Medulla oblongata (tissue), 1 donor: Measurements from ENCODE around the gene KCND1.
A peak's percentile ranks its signal among the peaks of the same experiment; 100 is the strongest.

Experiments used
- DNase-seq: peaks from one replicate; pipeline ENCODE4 v3.0.0-alpha.2; 2015; ENCODE audit errors: extremely low spot score

The KCND1 gene

GRCh38 chrX:48938721-48939425, 32.8 kb downstream of the KCND1 start:
- no peak for DNase-seq

GRCh38 chrX:48937054-48937907, 34.4 kb downstream of the KCND1 start:
- peak; percentile 34 for DNase-seq

GRCh38 chrX:48936429-48937053, 35.1 kb downstream of the KCND1 start:
- no peak for DNase-seq

GRCh38 chrX:48935301-48935670, 36.4 kb downstream of the KCND1 start:
- no peak for DNase-seq

GRCh38 chrX:48934581-48935300, 36.9 kb downstream of the KCND1 start:
- no peak for DNase-seq

GRCh38 chrX:48933757-48934156, 37.9 kb downstream of the KCND1 start:
- DNase-seq: no peak

- no peak for DNase-seq
Measured at GRCh38 chrX:48927736-48928382, 43.8 kb downstream of the KCND1 start.

GRCh38 chrX:48927123-48927522, 44.5 kb downstream of the KCND1 start:
- DNase-seq: no peak

- no peak for DNase-seq
Measured at GRCh38 chrX:48924270-48924669, 47.4 kb downstream of the KCND1 start.

GRCh38 chrX:48923771-48924170, 47.9 kb downstream of the KCND1 start:
- DNase-seq: no peak

GRCh38 chrX:48920718-48921104, 50.9 kb downstream of the KCND1 start:
- no peak for DNase-seq

GRCh38 chrX:48919947-48920717, 51.5 kb downstream of the KCND1 start:
- DNase-seq: no peak

GRCh38 chrX:48919360-48919841, 52.2 kb downstream of the KCND1 start:
- DNase-seq: no peak

GRCh38 chrX:48918643-48919340, 52.9 kb downstream of the KCND1 start, which contains the start of gene PIM2:
PIM2 (minus strand) TSS chrX:48919024; CDS start chrX:48918834, 190 bp downstream.
- DNase-seq: peak; percentile 81

GRCh38 chrX:48918301-48918642, 53.4 kb downstream of the KCND1 start:
- no peak for DNase-seq

- peak; percentile 87 for DNase-seq
Measured at GRCh38 chrX:48917139-48918001, 54.3 kb downstream of the KCND1 start.

- DNase-seq: no peak
Measured at GRCh38 chrX:48914593-48915493, 56.8 kb downstream of the KCND1 start.
